ENCODE data around the gene PXDN. TPM values are rescaled to one million over a fixed set of nuclear protein-coding genes. Genes with fewer than 3 reads are reported as not detected.

PXDN gene
- total and polyA plus RNA-seq, 2 donors (not counting 3 experiments of a cell fraction or from before 2014, with no cell fraction given): 231 to 308 TPM

DNA sequence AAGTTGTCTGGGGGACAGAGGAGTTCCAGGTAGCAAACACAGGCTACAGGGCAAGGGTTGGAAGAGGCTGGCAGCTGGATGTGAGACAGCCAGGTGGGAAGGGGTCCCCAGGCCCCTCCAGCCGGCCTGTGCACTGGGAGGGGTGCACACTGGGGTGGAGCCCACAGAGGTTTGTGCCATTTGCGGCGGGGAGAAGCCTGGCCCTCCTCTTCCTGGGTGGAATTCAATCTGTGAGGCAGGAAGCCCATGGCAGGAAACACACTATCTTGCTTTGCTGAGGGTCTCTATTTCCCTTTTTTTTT is 63.3 kb downstream of the PXDN start:
- dilution Hi-C loops (cut with MboI; ENCODE audit: extremely low pct_ligation_motif_present, low sequenced_read_pairs): no loop called here
- no peaks in the 10 kb centered on the region for H3K27me3 ChIP-seq (ENCODE audit: control insufficient read depth in 2 of 2, insufficient read depth in 2 of 2, low read length in 2 of 2)
- H4K20me1 ChIP-seq (replicated peaks; ENCODE audit: control insufficient read depth, extremely low read depth, insufficient read depth, low read length): no peaks in the 10 kb centered on the region
- H3K79me2 ChIP-seq (ENCODE audit: control insufficient read depth, insufficient read depth, low read length): no peaks in the 10 kb centered on the region
- H3K4me2 ChIP-seq (ENCODE audit: insufficient read depth, low read length): no peak overlapping the region
- DNase-seq (ENCODE audit: low read depth, low spot score): no peak
- ChIA-PET POLR2A (no interaction called here), CTCF (no interaction called here)
- H3K4me3 ChIP-seq (replicated peaks in 1 of 3; ENCODE audit: insufficient read depth in 1 of 3, low read depth in 1 of 3, low read length in 3 of 3): no peak overlapping the region
- no peaks in the 10 kb centered on the region for H3K9me1 ChIP-seq (replicated peaks; ENCODE audit: control insufficient read depth, extremely low read depth, insufficient read depth, low read length)
- H3K4me1 ChIP-seq (ENCODE audit: control insufficient read depth, extremely low read depth, insufficient read depth, low read length): peaks cover 5% of the 10 kb centered on the region
- no peak overlapping the region for H3K9ac ChIP-seq (replicated peaks; ENCODE audit: extremely low read depth, insufficient read depth, low read length)
- H2AFZ ChIP-seq (ENCODE audit: low read depth, low read length): no peak overlapping the region
- no peaks in the 10 kb centered on the region for H3K9me3 ChIP-seq (replicated peaks; ENCODE audit: control insufficient read depth, insufficient read depth, low read length)
- intact Hi-C loops (cut with micrococcal nuclease): no loop called here
- H3K36me3 ChIP-seq (ENCODE audit: control insufficient read depth in 2 of 2, extremely low read depth in 1 of 2, insufficient read depth in 2 of 2, low read length in 2 of 2): peaks cover 7 to 32% of the 10 kb centered on the region in 2 experiments
- no peak for TF ChIP-seq POLR2AphosphoS5 (IDR thresholded peaks at IDR 0.05; ENCODE audit: insufficient read depth, low read depth, low read length)
- TF ChIP-seq FOS (IDR thresholded peaks at IDR 0.05; ENCODE audit: borderline replicate concordance, insufficient read depth, low read length): no peak
- TF ChIP-seq EZH2 (IDR thresholded peaks at IDR 0.05; ENCODE audit: borderline replicate concordance, low read depth, low read length, severe bottlenecking): no peak
- TF ChIP-seq GATA2 (IDR thresholded peaks at IDR 0.05; ENCODE audit: insufficient read depth, insufficient read length, low read depth, low read length): no peak
- no peak for TF ChIP-seq MAX (IDR thresholded peaks at IDR 0.05; ENCODE audit: insufficient read depth, insufficient read length)
- TF ChIP-seq JUN (IDR thresholded peaks at IDR 0.05; ENCODE audit: borderline replicate concordance, insufficient read depth, insufficient read length, low read depth): no peak
- no peak for TF ChIP-seq MYC (IDR thresholded peaks at IDR 0.05; ENCODE audit: low read depth, low read length)
- TF ChIP-seq, protein P1, sequence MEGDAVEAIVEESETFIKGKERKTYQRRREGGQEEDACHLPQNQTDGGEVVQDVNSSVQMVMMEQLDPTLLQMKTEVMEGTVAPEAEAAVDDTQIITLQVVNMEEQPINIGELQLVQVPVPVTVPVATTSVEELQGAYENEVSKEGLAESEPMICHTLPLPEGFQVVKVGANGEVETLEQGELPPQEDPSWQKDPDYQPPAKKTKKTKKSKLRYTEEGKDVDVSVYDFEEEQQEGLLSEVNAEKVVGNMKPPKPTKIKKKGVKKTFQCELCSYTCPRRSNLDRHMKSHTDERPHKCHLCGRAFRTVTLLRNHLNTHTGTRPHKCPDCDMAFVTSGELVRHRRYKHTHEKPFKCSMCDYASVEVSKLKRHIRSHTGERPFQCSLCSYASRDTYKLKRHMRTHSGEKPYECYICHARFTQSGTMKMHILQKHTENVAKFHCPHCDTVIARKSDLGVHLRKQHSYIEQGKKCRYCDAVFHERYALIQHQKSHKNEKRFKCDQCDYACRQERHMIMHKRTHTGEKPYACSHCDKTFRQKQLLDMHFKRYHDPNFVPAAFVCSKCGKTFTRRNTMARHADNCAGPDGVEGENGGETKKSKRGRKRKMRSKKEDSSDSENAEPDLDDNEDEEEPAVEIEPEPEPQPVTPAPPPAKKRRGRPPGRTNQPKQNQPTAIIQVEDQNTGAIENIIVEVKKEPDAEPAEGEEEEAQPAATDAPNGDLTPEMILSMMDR (IDR thresholded peaks at IDR 0.05; ENCODE audit: extremely low read depth in 1 of 2, insufficient read depth in 1 of 2, low read depth in 1 of 2, low read length in 2 of 2): no peak
- TF ChIP-seq POLR2A (IDR thresholded peaks at IDR 0.05; ENCODE audit: low read depth, low read length): no peak
- H3K27ac ChIP-seq (ENCODE audit: insufficient read depth, low read depth, low read length): no peak overlapping the region
- FAIRE-seq: no peak
- no TSS peak for BruUV-seq (replicated peaks)
